PFSK-1 (cell line): Measurements from ENCODE around the gene MYO9A.

Experiments used
- FOXP2 ChIP-seq: optimal IDR thresholded peaks from 2 replicates; pipeline ENCODE3; 2011; ENCODE audit warnings: borderline replicate concordance, control low read depth, inconsistent platforms; ENCODE audit not compliant: insufficient read depth; ENCODE audit errors: extremely low read length, extremely low read depth
- POLR2AphosphoS5 ChIP-seq: IDR thresholded peaks from 2 replicates; pipeline ENCODE4 v1.6.1; 2012; ENCODE audit warnings: low read depth, mild to moderate bottlenecking, control low read depth, low read length, moderate library complexity
- REST ChIP-seq, 2 experiments: IDR thresholded peaks; 2 replicates each; pipeline versions ENCODE4 v1.6.1 to v1.8.0; 2011 to 2012; ENCODE audit warnings: low read depth in 2 of 2, low read length in 2 of 2, control low read depth in 1 of 2, inconsistent platforms in 1 of 2, mild to moderate bottlenecking in 1 of 2, moderate library complexity in 1 of 2; ENCODE audit not compliant: insufficient read depth in 1 of 2
- SIN3A ChIP-seq: IDR thresholded peaks from 2 replicates; pipeline ENCODE4 v1.6.1; 2012; ENCODE audit warnings: mild to moderate bottlenecking, low read length, moderate library complexity, borderline replicate concordance; ENCODE audit not compliant: insufficient read depth
- TAF1 ChIP-seq: IDR thresholded peaks from 2 replicates; pipeline ENCODE4 v1.6.1; 2012; ENCODE audit warnings: low read length, control low read depth, borderline replicate concordance; ENCODE audit not compliant: insufficient read depth

- TF ChIP-seq FOXP2 (no peak), POLR2AphosphoS5 (no peak), REST (IDR thresholded peaks at IDR 0.05; ENCODE audit: insufficient read depth in 1 of 2, low read depth in 2 of 2, low read length in 2 of 2) (no peak), SIN3A (no peak), TAF1 (no peak)
These were observed 23.5 kb upstream of the MYO9A start for GRCh38 chr15:72141171-72142084.
